SJSA1 (cell line): ENCODE results near the gene ZNF561. TPM values are rescaled to one million over a fixed set of nuclear protein-coding genes. Genes with fewer than 3 reads are reported as not detected.
A peak's percentile ranks its signal among the peaks of the same experiment; 100 is the strongest.
"Not testable (repeated sequence)": the region's sequence is repeated elsewhere in the genome, so short reads cannot be mapped to it uniquely, and the experiment has no call there.

Experiments
- DNase-seq, 2 experiments: peaks; one replicate each; pipeline ENCODE4 v3.0.0-alpha.2; 2015 to 2020; ENCODE audit warnings: low spot score in 2 of 2, low read depth in 1 of 2
- H3K27ac ChIP-seq: fragments of 250-450 bp; sonication (Bioruptor Pico); 2 replicates; pipeline ENCODE4 v1.5.1; 2020; ENCODE audit warnings: mild to moderate bottlenecking, moderate library complexity
- H3K27me3 ChIP-seq: fragments of 250-450 bp; sonication (Bioruptor Pico); replicated peaks from 2 replicates; pipeline ENCODE4 v1.5.1; 2020; ENCODE audit warnings: mild to moderate bottlenecking, moderate library complexity
- H3K36me3 ChIP-seq: fragments of 250-450 bp; sonication (Bioruptor Pico); 2 replicates; pipeline ENCODE4 v1.5.1; 2020; ENCODE audit warnings: mild to moderate bottlenecking
- H3K4me1 ChIP-seq: fragments of 250-450 bp; sonication (Bioruptor Pico); replicated peaks from 2 replicates; pipeline ENCODE4 v1.6.1; 2021; ENCODE audit warnings: mild to moderate bottlenecking
- H3K4me3 ChIP-seq: fragments of 250-450 bp; sonication (Bioruptor Pico); 2 replicates; pipeline ENCODE4 v1.5.1; 2020; ENCODE audit warnings: mild to moderate bottlenecking
- H3K9me3 ChIP-seq: fragments of 250-450 bp; sonication (Bioruptor Pico); replicated peaks from 2 replicates; pipeline ENCODE4 v1.5.1; 2020; ENCODE audit warnings: mild to moderate bottlenecking
- total RNA-seq: library from RNA; depleted of rRNA; stranded (reverse); fragments of >200 nt; shearing (Covaris generic); gene quantifications from 2 replicates; pipeline ENCODE4 v1.2.3, GENCODE V29; 2014

Gene ZNF561
- total RNA-seq, 1 experiment from 2014 or later = 14.5 TPM

DNA sequence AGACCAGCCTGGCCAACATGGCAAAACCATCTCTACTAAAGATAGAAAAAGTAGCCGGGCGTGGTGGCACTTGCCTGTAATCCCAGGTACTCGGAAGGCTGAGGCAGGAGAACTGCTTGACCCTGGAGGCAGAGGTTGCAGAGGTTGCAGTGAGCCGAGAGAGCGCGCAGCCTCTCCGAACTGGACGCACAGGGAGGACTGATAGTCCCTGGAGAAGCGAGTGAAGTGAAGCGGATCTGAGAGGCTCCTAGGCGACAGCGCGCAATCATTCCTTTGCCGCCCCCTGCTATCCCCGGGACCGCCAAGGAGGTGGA, 233 bp downstream of the ZNF561 start:
- Histone ChIP-seq H3K36me3 (peaks cover 43% of the 10 kb centered on the region), H3K9me3 (0 out of 2 replicates have a peak, but pooled peaks cover 3% of the 10 kb centered on the region), H3K27me3 (no peaks in the 10 kb centered on the region), H3K27ac (peak overlapping the region; percentile 90), H3K4me3 (peak overlapping the region; percentile 70), H3K4me1 (peaks cover 12% of the 10 kb centered on the region)
- no peak for DNase-seq

DNA sequence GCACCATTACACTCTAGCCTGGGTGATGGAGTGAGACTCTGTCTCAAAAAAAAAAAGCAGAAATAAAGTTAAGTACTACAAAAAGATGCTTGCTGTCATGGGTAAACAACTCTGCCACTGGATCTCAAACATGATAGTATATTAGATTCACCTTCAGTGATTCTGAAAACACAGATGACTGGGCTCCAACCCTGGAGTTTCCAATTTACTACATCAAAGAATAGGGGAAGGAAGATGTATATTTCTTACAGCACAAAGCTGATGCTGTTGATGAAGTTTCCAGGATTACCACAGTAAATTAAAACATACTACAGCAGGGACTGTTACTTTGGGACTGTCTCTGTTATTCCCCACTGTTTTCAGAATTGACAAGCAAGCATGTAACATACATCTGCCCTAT, 5.2 kb downstream of the ZNF561 start:
- peaks cover 88% of the 10 kb centered on the region for H3K36me3 ChIP-seq
- peaks cover 6% of the 10 kb centered on the region for H3K4me1 ChIP-seq
- no peaks in the 10 kb centered on the region for H3K27me3 ChIP-seq
- no peak overlapping the region for H3K4me3 ChIP-seq
- peaks cover 7% of the 10 kb centered on the region; the same call in 1 of the 2 replicates for H3K9me3 ChIP-seq
- DNase-seq = no peak
- no peak overlapping the region for H3K27ac ChIP-seq

DNA sequence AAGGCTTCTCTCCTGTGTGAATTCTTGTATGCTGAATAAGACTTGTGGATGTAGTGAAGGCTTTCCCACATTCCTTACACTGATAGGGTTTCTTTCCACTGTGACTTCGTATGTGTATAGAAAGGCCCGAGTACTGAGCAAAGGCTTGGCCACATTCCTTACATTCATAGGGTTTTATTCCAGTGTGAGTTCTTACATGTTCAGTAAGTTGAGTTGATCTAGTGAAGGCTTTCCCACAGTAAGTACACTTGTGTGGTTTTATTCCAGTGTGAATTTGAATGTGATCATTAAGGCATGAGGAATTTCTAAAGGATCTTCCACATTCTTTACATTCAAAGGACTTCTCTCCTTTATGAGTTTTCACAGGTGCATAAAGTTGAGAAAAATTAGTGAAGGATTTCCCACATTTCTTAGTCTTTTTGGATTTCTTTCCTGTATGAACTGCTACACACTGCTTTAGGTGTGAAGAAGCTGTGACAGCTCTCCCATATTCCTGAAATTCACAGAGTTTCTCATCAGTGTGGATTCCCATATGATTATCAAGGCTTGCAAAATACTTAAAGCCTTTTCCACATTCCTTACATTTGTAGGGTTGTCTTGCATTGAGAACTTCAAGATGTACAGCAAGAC, 10.4 kb downstream of the ZNF561 start:
- peaks cover 72% of the 10 kb centered on the region for H3K36me3 ChIP-seq

DNA sequence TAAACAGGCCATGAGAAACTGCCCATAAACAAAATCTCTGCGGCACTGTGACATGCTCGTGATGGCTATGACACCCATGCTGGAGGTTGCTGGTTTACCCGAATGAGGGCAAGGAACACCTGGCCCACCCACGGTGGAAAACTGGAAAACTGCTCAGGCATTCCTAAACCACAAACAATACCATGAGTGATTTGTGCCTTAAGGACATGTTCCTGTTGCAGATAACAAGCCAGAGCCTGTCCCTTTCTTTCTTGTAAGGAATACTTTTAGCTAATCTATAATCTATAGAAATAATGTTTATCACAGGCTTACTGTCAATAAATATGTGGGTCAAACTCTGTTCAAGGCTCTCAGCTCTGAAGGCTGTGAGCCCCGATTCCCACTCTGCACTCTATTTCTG, 12.1 kb downstream of the ZNF561 start:
- Histone ChIP-seq H3K27ac (no peak overlapping the region), H3K27me3 (no peaks in the 10 kb centered on the region), H3K4me3 (no peak overlapping the region), H3K9me3 (peaks cover 11% of the 10 kb centered on the region; the same call in 1 of the 2 replicates), H3K36me3 (peaks cover 55% of the 10 kb centered on the region), H3K4me1 (no peaks in the 10 kb centered on the region)
- DNase-seq = no peak

More for the DNA sequence above, 10.4 kb downstream of the ZNF561 start:
- Histone ChIP-seq H3K9me3 (peaks cover 11% of the 10 kb centered on the region; the same call in 1 of the 2 replicates), H3K27me3 (no peaks in the 10 kb centered on the region), H3K4me1 (no peaks in the 10 kb centered on the region), H3K4me3 (no peak overlapping the region), H3K27ac (no peak overlapping the region)
- no peak for DNase-seq

DNA sequence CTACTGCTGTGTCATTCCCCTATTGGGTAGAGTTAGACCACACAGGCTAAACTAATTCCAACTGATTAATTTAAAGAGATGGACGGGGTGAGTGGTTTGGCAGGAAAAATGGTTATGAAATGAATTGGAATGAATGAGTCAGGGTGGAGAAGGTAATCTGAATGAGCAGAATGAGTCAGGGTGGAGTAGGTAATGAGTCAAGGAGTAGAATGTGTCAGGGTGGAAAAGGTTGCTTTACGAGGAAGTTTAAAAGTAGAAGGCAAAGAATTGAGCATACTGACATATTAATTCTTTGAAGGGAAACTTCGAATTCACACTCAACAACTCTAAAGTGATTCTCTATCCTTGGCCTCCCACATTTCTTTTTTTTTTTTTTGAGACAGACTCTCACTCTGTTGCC, 24.0 kb downstream of the ZNF561 start:
- Histone ChIP-seq H3K4me1 (no peaks in the 10 kb centered on the region), H3K27me3 (no peaks in the 10 kb centered on the region), H3K36me3 (no peaks in the 10 kb centered on the region), H3K4me3 (no peak overlapping the region), H3K9me3 (no peaks in the 10 kb centered on the region), H3K27ac (no peak overlapping the region)
- no peak for DNase-seq

DNA sequence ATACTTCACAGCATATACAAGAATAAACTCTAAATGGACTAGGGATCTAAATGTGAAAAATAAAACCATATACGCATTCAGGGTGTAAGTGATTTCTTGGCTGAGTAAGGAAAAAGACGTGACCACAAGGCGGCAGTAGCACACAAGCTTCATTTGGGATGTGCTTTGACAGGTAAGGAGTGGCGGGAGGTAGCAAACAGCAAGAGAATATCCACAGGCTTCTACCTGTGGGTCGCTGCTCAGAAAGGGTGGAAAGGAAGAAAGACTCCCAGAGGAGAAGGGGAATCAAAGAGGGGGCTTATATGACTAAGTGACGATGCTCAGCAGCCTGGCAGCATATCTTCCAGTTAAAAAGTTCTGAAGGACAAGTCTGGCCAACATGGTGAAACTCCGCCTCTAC, 34.3 kb downstream of the ZNF561 start:
- Histone ChIP-seq H3K27me3 (no peaks in the 10 kb centered on the region), H3K4me1 (0 out of 2 replicates have a peak, but pooled peaks cover 3% of the 10 kb centered on the region), H3K27ac (no peak overlapping the region)

DNA sequence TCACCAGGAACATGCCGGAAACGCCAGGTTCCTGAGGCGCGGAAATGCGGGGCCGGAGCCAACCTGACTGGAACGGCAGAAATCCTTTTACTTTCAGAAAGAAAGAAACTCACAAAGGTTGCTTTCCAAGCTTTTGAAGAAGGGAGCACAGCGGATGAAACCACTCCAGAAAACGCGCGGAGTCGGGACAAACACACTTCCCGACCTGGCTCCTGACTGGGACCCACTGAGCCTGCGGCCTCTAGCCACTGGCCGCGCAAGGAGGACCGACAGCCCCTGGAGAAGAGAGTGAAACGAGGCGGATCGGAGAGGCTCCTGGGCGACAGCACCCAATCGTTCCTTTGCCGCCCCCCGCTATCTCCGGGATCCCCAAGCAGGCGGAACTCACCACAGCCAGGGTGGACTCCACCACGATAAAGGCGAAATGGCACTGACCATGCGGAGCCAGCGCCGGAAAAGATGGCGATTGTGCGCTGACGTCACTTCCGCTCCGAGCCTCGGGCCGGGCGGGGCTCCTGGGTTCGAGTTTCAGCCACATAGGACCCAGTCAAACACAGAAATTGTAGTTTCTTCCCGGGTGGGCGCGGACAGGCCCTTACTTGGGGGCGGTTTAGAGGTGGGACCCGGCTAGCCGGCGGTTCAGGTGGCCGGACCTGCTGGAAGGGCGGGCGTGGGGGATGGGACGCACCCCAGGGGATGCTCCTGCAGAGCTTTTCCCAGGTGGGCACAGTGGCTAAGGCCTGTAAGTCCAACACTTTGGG, 36.8 kb downstream of the ZNF561 start, which contains the start of gene ZNF121:
Gene ZNF121 (minus strand): TSS at position 432 of the 761 bp plus-strand sequence. CDS start 16,407 bp downstream, outside the sequence.
- peak within 1 kb of the TSS; percentile 71 for H3K4me3 ChIP-seq
- H3K27ac ChIP-seq = peak within 1 kb of the TSS; percentile 69
- DNase-seq = peak; percentile 79 to 86
- H3K27me3 ChIP-seq = no peaks in the 10 kb centered on the region
- H3K9me3 ChIP-seq = 0 out of 2 replicates have a peak, but pooled peaks cover 5% of the 10 kb centered on the region
- peaks cover 30% of the 10 kb centered on the region for H3K36me3 ChIP-seq
- 0 out of 2 replicates have a peak, but pooled peaks cover 3% of the 10 kb centered on the region for H3K4me1 ChIP-seq

More for the DNA sequence above, 34.3 kb downstream of the ZNF561 start:
- no peaks in the 10 kb centered on the region for H3K9me3 ChIP-seq
- peak in 1 of 2 experiments; percentile 38 for DNase-seq
- peaks cover 13% of the 10 kb centered on the region for H3K36me3 ChIP-seq
- H3K4me3 ChIP-seq = no peak overlapping the region

DNA sequence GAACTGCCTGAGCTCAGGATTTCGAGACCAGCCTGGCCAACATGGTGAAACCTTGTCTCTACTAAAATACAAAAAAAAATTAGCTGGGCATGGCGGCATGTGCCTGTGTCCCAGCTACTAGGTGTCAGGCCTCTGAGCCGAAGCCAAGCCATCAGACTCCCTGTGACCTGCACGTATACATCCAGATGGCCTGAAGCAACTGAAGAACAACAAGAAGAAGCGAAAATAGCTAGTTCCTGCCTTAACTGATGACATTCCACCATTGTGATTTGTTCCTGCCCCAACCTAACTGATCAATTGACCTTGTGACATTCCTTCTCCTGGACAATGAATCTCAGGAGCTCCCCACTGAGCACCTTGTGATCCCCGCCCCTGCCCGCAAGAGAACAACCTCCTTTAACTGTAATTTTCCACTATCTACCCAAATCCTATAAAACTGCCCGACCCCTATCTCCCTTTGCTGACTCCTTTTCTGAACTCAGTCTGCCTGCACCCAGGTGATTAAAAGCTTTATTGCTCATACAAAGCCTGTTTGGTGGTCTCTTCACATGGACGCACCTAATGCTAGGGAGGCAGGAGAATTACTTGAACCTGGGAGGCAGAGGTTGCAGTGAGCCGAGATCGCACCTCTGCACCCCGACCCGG, 38.8 kb downstream of the ZNF561 start:
- Histone ChIP-seq H3K36me3 (peaks cover 40% of the 10 kb centered on the region), H3K9me3 (peaks cover 13% of the 10 kb centered on the region)
- not testable (repeated sequence) for H3K27ac ChIP-seq, H3K4me1 ChIP-seq, H3K4me3 ChIP-seq, DNase-seq, H3K27me3 ChIP-seq

DNA sequence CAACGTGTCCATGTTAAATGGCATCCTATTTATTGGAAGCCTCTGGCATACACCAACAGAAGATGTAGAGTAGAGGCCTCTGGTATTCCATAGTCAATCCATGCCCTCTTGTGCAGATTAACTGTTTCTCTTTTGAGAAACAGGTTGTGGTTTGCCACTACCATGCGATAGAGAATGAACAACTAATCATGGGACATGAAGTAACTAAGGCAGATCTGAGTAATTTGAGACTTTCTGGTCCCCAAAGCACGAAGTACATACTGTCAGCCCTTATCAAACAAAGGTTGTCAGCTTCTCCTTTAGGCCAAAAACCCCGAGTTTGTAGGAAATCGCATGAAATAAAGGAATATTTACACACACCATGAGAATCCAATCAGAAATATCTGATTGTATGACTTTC, 40.3 kb downstream of the ZNF561 start:
- DNase-seq = no peak
- no peak overlapping the region for H3K27ac ChIP-seq
- 0 out of 2 replicates have a peak, but pooled peaks cover 3% of the 10 kb centered on the region for H3K4me1 ChIP-seq
- H3K27me3 ChIP-seq = no peaks in the 10 kb centered on the region
- H3K4me3 ChIP-seq = no peak overlapping the region
- peaks cover 40% of the 10 kb centered on the region for H3K36me3 ChIP-seq
- peaks cover 13% of the 10 kb centered on the region for H3K9me3 ChIP-seq

DNA sequence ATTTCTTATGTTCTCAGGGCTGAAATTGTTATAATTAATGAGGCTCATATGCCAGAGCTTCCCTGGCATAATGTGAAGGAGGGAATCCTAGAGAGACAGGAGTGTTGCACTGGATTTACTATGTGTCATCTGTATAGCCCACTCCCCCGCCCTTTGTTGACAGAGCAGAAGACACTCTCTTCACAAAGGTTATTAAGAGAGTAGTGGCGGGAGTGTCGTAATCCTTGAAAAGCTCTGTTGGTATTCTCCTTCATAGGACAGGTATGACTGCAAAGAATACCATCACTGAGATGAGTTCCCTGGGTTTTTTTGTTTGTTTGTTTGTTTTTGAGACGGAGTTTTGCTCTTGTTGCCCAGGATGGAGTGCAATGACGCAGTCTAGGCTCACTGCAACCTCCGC, 50.8 kb downstream of the ZNF561 start:
- peaks cover 64% of the 10 kb centered on the region for H3K36me3 ChIP-seq
- H3K27ac ChIP-seq = no peak overlapping the region
- no peaks in the 10 kb centered on the region for H3K4me1 ChIP-seq
- no peaks in the 10 kb centered on the region for H3K27me3 ChIP-seq
- peaks cover 67% of the 10 kb centered on the region for H3K9me3 ChIP-seq
- H3K4me3 ChIP-seq = no peak overlapping the region
- no peak for DNase-seq

DNA sequence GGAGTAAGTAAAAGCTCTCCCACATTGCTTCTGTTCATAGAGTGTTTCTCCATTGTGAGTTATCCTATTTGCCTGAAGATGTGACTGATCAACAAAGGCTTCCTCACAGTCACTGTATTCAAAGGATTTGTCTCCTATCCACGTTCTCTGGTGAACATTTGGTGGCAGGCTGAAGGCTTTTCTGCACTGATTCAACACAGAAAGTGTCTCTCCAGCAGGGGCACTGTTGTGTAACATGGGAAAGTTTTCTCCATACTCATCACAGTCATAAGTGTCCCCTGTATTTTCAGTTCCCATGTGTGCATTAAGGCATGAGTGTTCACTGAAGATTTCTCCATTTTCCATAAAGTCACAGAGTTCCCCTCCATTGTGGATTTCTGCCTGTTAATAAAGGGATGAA, 54.3 kb downstream of the ZNF561 start:
- no peaks in the 10 kb centered on the region for H3K4me1 ChIP-seq
- H3K9me3 ChIP-seq = peaks cover 59% of the 10 kb centered on the region
- H3K36me3 ChIP-seq = peaks cover 87% of the 10 kb centered on the region
- H3K27me3 ChIP-seq = no peaks in the 10 kb centered on the region; the same call in 1 of the 2 replicates
- DNase-seq = no peak
- H3K27ac ChIP-seq = no peak overlapping the region
- no peak overlapping the region for H3K4me3 ChIP-seq

DNA sequence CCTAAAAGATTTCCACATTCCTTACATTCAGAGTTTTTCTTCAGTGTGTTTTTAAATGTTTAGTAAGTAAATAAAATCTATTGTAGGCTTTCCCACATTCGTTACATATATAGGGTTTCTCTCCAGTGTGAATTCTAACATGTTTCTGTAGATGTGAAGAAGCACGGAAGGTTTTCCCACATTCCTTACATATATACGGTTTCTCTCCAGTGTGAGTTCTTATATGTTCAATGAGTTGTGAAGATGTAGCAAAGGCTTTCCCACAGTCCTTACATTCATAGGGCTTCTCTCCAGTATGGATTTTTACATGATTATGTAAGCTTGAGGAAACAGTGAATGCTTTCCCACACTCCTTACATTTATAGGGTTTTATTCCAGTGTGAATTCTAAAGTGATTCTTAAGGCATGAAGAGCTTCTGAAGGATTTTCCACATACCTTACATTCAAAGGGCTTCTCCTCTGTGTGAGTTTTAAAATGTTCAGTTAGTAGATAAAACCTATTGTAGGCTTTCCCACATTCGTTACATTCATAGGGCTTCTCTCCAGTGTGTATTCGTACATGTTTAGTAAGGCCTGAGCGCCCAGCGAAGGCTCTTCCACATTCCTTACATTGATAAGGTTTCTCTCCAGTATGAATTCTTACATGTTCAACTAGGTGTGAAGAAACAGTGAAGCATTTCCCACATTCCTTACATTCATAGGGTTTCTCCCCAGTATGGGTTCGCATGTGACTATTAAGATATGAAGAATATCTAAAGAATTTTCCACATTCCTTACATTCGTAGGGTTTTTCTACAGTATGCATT, 54.9 kb downstream of the ZNF561 start:
- Histone ChIP-seq H3K4me3 (no peak overlapping the region), H3K9me3 (peaks cover 56% of the 10 kb centered on the region), H3K4me1 (no peaks in the 10 kb centered on the region), H3K36me3 (peaks cover 86% of the 10 kb centered on the region), H3K27ac (no peak overlapping the region), H3K27me3 (no peaks in the 10 kb centered on the region; the same call in 1 of the 2 replicates)
- DNase-seq = peak in 1 of 2 experiments; percentile 11
